GM12878 (cell line): ENCODE data around the gene SERTAD2.

Experiments
- BHLHE40 ChIP-seq, 2 experiments: fragments of 450-650 bp in 1 of 2; IDR thresholded peaks; 2 replicates each; pipeline ENCODE4 v1.6.1; 2011 to 2017; ENCODE audit warnings: low read depth in 2 of 2, borderline replicate concordance in 1 of 2, improper control_type of control experiment in 1 of 2, low read length in 1 of 2, mild to moderate bottlenecking in 1 of 2
- CTCF ChIP-seq, 3 experiments: IDR thresholded peaks in 2 of 3; conservative IDR thresholded peaks in 1 of 3; 2 replicates each; pipeline ENCODE4 v1.5.1; 2011; ENCODE audit warnings: low read depth in 3 of 3, low read length in 3 of 3, mild to moderate bottlenecking in 3 of 3, control low read depth in 2 of 3, moderate library complexity in 2 of 3, inconsistent platforms in 1 of 3, mixed read lengths in 1 of 3; ENCODE audit not compliant: control insufficient read depth in 2 of 3, insufficient read depth in 1 of 3; ENCODE audit errors: extremely low read depth in 1 of 3
- KDM1A ChIP-seq: fragments of 200-600 bp; sonication (generic); IDR thresholded peaks from 2 replicates; pipeline ENCODE4 v1.6.1; 2016; ENCODE audit warnings: borderline replicate concordance
- NR2C2 ChIP-seq: IDR thresholded peaks from 2 replicates; pipeline ENCODE4 v1.6.1; 2011; ENCODE audit warnings: borderline replicate concordance, low read depth; ENCODE audit not compliant: control insufficient read depth, insufficient read length
- POLR2A ChIP-seq: IDR thresholded peaks from 2 replicates; pipeline ENCODE4 v1.6.1; 2011; ENCODE audit warnings: low read depth, mild to moderate bottlenecking, low read length
- POLR2AphosphoS5 ChIP-seq: IDR thresholded peaks from 2 replicates; pipeline ENCODE4 v1.6.1; 2011; ENCODE audit warnings: mild to moderate bottlenecking, low read length, inconsistent platforms
- RFX5 ChIP-seq: IDR thresholded peaks from 2 replicates; pipeline ENCODE4 v1.6.1; 2011; ENCODE audit warnings: low read depth, low read length, improper control_type of control experiment
- SP1 ChIP-seq: IDR thresholded peaks from one replicate; pipeline ENCODE4 v1.6.1; 2011; ENCODE audit warnings: low read depth, low read length
- SPI1 ChIP-seq: IDR thresholded peaks from 2 replicates; pipeline ENCODE4 v1.6.1; 2011; ENCODE audit warnings: low read depth, mild to moderate bottlenecking, low read length, moderate library complexity, borderline replicate concordance; ENCODE audit not compliant: insufficient read depth

DNA sequence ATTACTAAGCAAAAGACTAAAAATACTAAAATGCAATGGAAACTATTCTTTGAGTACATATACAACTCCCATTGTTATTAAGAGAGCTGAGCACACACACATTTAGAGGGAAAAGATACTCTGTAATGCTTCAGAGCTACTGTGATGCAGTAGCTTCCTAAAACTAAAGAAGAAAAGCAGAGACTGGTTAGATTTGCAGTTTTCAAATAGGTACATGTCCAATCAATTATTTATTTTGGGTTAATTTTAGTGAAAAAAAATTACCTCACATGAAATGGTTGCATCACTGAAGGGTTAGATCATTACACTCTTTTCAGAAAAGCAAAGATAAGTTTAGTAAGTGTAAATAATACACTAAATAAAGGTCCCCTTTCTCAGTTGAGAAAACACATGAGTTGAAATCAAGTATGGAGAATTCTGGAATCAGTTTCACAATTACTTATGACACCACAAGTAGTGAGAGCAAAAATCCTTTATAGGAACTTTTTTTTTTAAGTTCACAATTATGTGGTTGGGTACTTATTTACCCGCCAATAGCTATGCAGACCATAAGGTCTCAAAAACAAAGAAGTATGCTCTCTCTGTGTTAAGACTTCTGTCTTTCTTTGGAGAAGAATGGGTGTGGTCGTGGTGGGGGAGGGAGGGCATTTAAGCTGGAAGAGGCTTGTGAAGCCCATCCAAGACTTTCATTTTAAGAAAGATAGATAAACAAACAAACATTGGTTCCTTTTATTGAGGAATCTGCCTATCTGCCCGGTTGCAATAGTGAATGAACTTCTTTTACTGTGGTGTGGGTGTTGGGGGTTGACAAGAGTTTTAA, 25.3 kb upstream of the SERTAD2 start:
- TF ChIP-seq POLR2AphosphoS5 (no peak), CTCF (IDR thresholded peaks at IDR 0.05 in 2 of 3, conservative IDR thresholded peaks at IDR 0.05 in 1 of 3; ENCODE audit: control insufficient read depth in 2 of 3, extremely low read depth in 1 of 3, insufficient read depth in 1 of 3, low read depth in 3 of 3, low read length in 3 of 3) (no peak), SPI1 (no peak), SP1 (no peak), POLR2A (no peak), NR2C2 (no peak), RFX5 (no peak), BHLHE40 (IDR thresholded peaks at IDR 0.05; ENCODE audit: borderline replicate concordance in 1 of 2, low read depth in 2 of 2, low read length in 1 of 2) (peak; percentile 59 to 63; a peak in 3 of 4 replicates), KDM1A (no peak)
